ENCODE data around the gene DYNLRB1.

DYNLRB1 gene

DNA sequence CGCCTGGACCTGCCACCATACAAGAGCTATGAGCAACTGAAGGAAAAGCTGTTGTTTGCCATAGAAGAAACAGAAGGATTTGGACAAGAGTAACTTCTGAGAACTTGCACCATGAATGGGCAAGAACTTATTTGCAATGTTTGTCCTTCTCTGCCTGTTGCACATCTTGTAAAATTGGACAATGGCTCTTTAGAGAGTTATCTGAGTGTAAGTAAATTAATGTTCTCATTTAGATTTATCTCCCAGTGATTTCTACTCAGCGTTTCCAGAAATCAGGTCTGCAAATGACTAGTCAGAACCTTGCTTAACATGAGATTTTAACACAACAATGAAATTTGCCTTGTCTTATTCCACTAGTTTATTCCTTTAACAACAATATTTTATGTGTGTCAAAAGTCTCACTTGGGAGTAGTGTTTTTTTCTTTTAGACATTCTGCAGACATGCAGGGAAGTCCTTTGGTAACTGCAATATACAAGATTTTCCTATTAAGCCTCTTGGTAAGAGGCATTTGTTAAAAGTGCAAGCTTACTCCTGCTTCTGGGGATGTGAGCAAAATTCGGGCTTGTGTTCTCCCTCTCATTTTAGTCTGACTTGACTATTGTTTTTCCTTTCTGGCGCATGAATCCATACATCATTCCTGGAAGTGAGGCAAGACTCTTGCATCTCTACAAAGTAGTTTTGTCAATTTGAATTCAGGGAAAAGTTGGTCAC, 8.4 kb upstream of the DYNLRB1 start:
- TF ChIP-seq, protein P1, sequence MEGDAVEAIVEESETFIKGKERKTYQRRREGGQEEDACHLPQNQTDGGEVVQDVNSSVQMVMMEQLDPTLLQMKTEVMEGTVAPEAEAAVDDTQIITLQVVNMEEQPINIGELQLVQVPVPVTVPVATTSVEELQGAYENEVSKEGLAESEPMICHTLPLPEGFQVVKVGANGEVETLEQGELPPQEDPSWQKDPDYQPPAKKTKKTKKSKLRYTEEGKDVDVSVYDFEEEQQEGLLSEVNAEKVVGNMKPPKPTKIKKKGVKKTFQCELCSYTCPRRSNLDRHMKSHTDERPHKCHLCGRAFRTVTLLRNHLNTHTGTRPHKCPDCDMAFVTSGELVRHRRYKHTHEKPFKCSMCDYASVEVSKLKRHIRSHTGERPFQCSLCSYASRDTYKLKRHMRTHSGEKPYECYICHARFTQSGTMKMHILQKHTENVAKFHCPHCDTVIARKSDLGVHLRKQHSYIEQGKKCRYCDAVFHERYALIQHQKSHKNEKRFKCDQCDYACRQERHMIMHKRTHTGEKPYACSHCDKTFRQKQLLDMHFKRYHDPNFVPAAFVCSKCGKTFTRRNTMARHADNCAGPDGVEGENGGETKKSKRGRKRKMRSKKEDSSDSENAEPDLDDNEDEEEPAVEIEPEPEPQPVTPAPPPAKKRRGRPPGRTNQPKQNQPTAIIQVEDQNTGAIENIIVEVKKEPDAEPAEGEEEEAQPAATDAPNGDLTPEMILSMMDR (IDR thresholded peaks at IDR 0.05) = no peak

DNA sequence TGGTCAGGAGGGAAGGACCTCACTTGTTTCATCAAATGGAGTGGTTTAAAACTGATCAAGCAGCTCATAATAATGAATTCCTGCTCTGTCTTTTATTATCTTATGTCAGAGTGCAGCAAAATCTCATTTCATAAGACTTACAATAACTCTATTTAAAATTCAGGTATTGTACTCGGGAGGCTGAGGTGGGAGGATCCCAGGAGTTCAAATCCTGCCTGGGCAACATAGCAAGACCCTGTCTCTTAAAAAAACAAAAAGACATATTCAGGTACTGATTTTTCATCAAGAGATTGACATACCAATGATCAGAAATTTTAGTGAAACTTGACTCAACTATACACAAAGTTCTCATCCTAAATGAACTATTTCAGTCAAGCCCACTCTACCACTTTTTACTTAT, 5.6 kb upstream of the DYNLRB1 start:
- TF ChIP-seq, protein P1 (IDR thresholded peaks at IDR 0.05) = no peak

DNA sequence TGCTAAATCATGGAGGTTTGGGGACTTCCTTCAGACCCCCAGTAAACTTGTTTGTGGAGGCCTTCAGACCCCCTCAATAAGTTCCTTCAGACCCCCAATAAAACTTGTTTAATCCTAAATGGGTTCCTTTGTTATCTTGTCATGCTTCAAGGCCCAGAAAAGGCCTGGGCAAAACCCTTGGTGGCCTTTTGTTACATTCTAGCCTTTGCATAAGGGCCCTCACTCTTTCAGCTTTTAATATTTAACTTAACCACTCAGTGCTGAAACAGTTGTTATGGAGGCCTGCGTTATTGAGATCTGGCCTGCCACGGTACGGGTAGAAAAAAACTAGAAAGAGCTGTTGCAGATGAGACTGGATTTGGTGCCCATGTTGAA, 4.3 kb upstream of the DYNLRB1 start:
- TF ChIP-seq, protein P1 (IDR thresholded peaks at IDR 0.05) = no peak

DNA sequence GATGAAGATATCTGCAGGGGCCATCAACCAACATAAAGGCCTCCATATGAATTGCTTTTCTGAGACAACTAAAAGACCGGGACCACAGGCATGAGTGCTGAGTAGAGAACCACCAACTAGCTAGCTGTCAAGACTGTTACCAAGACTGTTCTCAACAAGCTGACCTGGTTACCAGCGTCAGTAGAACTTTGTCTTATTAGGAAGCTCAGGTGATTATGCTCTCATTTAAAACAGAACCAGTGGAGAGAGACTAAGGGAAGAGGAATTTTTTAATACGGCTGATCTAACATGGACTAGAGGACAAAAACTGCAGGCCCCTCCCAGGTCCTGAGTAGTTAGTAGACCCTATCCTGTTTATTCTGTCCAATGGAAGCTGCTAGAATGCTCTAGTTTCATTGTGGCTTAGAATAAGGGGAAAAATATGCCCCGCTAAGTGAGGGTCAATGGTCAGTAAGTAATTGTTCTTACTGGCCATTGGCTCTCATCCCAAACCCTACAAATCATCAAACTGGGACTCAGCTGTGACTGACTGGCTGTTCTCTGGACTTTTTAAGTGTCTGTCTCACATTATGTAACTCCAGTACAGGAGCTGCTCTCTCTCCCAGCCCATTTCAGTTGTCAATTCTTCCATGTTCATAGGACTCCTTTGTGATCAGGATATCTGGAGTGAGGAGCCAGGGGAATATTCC, 3.8 kb upstream of the DYNLRB1 start:
- TF ChIP-seq, protein P1 (IDR thresholded peaks at IDR 0.05) = no peak

DNA sequence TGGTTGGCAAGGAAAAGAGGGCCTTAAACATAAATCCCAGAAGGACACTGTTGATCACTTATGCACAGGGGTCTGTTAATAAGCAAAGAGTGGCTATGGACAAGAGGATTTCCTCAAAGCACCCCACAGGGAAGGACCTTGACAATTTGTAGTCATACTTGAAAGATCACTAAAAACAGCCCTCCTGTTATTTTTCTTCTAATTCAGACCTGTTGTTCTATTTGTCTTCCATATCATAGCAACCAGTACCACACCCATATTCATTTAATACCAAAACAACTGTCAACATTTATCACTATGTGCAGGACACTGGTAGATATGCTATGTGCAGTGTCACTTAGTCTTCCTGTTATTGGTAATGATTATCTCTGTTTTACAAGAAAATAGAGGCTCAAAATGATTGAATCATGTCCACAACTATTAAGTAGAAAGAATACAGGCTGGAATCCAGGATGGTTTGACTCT, 3.2 kb upstream of the DYNLRB1 start:
- TF ChIP-seq, protein P1 (IDR thresholded peaks at IDR 0.05) = no peak

DNA sequence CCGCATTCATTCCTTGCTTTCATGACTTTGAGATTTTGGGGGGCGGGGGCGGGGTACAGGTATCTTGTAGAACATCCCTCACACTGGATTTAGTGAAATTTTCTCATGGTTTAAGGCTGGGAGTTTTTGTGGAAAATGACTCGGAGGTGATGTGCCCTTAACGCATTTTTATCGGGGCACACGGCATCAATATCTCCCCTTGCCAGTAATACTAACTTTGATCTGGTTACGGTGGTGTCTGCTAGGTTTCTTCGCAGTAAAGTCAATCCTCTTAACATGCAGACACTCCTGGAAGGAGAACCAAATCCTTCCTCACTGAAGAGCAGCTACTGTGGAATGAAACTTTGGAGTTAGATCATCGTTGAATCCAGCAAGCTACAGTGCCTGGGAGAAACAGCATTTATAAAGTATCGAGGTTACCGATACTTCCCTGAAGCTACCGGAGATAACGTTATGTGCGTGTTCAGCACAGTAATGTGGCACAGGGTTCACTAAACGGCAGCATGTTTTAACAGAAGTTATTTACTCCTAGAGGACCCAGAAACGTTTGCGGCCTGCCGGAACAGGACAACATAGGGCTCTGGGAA, 1.2 kb upstream of the DYNLRB1 start:
- TF ChIP-seq, protein P1 (IDR thresholded peaks at IDR 0.05) = no peak

DNA sequence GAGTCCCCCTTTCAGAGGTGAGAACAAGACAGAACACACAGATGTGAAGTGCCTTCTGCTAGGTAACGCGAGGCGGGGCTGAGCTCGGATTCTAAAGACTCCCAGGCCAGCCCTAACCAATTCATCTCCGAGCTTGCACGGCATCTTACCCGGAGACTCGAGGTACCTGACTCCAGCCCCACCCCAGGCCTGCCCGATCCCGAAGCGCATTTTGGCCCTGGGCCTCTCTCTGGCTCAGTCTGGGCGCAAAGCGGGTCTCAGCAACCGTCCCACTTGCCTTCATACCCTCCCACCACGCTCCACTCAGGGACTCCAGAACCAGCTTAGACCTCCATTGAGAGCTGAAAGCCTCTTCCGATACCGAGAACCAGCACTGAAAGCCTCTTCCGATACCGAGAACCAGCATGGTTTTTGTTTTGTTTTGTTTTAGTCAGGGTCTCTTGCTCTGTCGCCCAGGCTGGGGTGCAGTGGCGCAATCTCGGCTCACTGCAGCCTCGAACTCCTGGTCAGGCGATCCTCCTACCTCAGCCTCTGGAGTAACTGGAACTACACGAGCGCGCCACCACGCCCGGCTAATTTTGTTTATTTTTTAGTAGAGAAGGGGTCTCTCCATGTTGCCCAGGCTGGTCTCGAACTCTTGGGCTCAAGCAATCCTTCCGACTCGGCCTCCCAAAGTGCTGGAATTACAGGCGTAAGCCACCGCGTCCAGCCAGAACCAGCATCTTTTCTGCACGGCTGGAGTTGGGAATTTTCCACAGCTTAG, 557 bp upstream of the DYNLRB1 start:
- TF ChIP-seq, protein P1 (IDR thresholded peaks at IDR 0.05) = no peak
